Frontal cortex (tissue), 4 donors: Measurements from ENCODE around the gene PLCH2. TPM values are rescaled to one million over a fixed set of nuclear protein-coding genes. Genes with fewer than 3 reads are reported as not detected.

Experiments used
- DNase-seq, 2 donors: peaks; one replicate each; pipeline ENCODE4 v3.0.0; 2012; ENCODE audit warnings: low spot score in 2 of 2
- FAIRE-seq: peaks from 2 replicates; lab custom pipeline; 2012; peaks lifted over from hg19 to GRCh38; lab: Jason Lieb, UNC
- total RNA-seq: library from RNA; depleted of rRNA; stranded (reverse); fragments of >200 nt; gene quantifications from one replicate; pipeline ENCODE4 v1.2.3, GENCODE V29; 2014
- donor health status: control.
- donor health status: control.
- donor health status: control.

Gene PLCH2
- total RNA-seq, 1 donor from 2014 or later, result 9.0 TPM

DNA sequence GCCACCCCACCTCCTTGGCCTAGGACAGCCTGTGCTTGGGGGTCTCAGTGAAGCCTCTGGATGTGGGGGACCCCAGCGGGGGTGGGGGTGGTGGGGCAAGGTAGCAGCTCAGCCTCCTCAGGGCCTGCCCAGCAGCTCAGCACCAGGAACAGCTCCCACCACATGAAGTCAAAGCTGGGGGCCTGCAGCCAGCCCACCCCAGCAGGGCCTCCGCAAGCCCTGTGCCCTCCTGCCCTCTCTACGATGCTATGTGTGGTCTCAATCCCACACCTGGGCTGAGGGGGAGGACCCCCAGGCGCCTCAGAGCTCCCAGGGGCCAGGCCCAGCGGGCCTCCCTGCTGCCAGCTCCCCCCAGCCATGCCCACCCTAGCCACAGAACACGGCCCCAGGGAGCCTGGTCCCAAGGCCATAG lies 31.7 kb downstream of the PLCH2 start:
- FAIRE-seq, result no peak

DNA sequence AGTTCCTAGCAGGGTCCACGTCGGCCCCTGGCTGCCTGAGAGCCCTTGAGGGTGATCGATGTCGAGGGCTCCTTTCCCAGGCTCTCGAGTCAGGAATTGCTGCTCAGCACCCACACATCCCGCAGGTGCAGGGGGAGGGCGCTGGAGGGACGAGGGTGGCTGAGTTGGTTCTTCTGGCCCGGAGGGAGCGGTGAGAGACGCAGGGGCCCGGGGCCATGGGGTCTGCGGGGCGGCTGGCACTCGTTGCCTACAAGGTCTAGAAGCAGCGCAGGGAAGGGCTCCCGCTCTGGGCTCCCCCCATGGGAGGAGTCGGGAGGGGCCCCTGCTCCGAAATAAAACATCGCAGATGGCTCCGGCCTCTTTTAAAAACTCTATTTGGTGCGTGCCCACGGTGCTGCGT lies 32.1 kb downstream of the PLCH2 start:
- no peak for DNase-seq
- no peak for FAIRE-seq

More for the DNA sequence above, 31.7 kb downstream of the PLCH2 start:
- DNase-seq, result no peak

DNA sequence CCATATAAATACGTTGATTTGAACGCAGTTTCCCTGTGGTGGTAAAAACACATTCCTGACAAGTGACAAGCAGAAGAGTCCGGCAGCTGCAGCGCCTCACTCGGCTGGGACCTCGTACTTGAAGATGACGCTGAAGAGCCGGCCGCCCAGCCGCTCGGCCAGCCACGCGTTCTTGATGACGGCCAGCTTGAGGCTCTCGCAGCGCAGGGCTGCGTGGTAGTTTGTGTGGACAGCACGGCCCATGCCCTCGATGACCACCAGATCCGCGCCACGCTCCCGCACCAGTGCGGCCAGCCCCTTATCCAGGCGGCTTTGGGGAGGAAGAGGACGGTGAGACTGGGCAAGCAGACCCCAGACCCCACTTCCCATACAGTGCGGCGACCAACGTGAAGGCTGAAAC lies 32.7 kb downstream of the PLCH2 start:
- FAIRE-seq, result no peak
- no peak for DNase-seq

DNA sequence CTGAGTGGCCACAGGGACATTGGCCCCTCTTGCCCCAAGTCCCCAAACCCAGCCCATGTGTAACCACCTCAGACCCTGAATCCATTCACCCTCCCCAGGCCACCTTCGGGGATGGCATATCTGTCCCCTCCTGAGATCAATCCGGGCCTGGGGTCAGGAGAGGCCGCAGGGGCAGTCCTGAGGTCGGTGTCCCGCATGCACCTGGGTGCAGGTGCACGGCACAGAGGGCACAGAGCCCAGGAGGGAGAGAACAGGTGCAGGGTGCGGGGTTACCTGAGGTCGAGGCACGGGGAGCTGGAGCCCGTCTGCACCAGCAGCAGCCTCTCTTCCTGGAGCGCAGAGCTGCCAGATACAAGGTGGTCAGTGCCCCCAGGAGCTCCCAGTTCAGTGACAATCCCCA lies 33.5 kb downstream of the PLCH2 start:
- FAIRE-seq, result no peak

DNA sequence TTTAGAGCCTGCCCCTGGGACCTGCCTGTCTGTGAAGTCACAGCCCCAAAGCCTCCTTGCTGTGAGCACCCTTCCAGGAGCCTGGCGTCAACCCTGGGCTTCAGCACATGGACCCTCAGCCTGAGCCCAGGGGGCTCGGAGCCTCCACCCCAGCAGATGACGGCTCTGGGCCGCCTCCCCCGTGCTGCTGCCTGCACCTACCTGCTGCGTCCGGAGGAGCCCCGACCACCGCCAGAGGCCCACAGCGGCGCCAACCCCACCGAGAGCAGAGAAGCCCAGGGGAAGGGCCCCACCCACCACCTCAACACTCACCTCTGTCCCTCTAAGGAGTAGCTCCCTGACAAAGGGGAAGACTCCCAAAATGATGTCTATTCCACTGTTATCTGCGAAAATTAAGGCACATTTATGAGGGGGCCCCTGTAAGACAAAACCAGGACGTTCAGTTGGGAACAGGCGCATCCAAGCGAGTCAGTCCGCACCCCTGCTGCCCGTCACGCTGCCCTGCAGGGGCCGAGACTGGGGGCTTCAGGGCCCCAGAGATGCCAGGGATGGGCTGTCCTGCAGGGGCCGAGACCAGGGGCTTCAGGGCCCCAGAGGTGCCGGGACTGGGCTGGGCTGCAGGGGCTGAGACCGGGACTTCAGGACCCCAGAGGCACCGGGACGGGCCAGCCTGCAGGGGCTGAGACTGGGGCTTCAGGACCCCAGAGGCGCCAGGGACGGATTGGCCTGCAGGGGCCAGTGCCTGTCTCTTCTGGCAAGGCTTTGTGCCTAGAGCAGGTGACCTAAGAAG lies 34.5 kb downstream of the PLCH2 start:
- FAIRE-seq (no peak), DNase-seq (no peak)

More for the DNA sequence above, 33.5 kb downstream of the PLCH2 start:
- no peak for DNase-seq

DNA sequence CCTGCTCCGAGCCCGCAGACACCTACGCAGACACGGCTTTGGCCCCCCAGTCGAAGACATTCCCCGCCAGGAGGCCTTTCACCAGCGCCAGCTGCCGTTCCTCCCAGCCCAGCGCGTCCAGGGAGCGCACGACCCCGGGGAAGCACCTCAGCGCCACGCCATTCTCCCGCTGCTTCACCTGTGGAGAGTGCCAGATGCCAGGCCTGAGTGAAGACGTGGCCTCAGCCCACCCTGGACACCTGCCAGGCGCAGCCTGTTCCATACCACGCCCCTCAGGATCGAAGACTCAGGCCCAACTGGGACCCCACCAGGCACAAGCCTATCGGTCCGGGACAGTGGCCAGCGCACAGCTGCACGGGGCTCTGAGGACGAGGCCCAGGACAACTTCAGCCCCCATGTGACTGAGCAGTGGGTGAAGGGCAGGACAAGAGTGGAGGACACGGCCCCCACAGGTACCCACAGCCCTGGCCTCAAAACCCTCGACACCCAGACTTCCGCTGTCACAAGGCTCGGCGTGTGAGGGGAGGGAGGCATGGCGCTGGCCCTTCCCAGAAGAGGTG lies 36.9 kb downstream of the PLCH2 start:
- FAIRE-seq, result no peak
- no peak for DNase-seq

DNA sequence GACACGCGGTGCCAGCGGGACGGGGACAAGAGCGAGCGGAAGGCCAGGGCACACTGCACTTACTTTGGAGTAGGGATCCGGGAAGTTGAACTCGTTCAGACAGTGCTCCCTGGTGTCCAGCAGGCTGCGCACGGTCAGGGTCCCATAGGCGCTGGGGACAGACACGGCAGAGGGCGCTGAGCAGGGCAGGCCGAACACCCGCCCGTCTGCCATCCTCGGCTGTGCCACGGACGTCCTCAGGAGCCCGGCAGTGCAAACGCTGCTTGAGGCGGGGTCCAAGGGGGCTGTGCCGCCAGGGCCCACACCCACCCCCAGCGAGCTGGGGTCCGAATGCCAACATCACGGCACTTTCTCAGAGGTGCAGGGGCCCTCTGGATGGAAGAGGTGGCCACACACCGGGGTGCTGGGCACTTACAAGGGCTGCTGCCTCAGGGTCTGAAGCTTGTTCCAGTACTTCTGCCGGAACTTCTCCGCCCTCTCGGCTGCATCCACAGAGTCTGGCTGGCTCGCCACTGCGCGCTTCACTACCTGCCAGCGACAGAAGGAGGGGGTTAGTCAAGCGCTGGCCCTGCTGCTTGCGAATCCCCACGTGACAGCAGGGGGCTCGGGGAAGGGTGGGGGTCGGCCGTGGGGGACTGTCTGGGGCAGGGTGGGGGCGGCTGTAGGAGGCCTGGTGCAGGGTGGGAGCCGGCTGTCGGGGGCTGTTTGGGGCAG lies 38.0 kb downstream of the PLCH2 start:
- FAIRE-seq (no peak), DNase-seq (no peak)

DNA sequence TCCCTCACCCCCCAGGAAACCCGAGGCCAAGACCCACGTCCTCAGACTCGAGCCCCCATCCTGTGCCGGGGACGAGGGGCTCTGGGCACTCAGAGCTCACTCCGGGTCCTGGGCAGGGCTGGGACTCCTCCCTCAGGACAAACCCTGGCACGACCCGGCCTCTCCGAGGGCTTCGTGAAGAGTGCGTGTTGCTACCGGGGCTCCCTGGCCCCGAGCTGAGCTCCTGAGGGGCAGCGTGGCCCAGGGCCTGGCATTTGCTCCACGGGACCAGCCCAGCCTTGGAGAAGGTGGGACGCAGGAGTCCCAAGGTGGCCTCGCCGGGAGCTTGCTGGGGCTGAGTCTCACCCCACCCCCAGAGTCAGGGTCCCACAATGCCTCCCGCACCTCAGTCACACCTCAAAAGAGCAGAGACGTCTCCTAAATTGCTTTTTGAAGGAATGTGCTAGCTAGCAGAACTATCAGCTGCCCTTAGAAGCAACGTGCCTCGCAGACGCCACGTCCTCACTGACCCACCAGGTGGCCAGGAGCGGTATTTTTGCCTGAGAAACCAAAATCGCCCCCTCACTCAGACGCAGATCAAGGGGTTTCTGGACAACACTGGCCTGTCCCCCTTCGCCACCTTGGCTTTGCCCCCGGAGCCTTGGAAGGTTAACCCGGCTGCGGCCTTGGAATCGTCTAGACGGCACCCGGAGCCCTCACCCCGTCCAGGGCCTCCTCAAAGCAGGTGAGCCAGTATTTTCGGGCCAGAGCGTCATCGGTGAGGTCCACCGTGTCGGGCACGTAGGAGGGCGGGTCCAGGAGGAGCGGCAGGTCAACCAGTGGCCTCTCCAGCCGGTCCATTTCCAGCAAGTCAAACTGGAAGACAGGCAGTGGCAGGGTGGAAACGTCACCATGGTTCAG lies 39.0 kb downstream of the PLCH2 start:
- DNase-seq (no peak), FAIRE-seq (no peak)

DNA sequence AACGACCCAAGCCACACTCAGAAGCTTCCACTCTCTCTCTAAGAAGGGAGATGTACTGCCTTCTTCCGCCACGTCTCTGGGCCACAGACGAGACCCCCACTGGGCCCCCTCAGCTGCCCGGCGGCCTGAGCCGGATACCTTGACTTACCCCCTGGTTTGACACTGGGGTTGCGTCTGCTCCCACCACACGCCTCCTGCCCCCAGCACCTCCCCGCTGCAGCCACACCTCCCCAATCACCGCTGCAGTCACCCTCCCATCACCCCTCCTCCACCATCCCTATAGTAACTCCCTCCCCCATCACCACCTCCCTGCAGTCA lies 39.6 kb downstream of the PLCH2 start:
- no peak for FAIRE-seq
- DNase-seq, result no peak

DNA sequence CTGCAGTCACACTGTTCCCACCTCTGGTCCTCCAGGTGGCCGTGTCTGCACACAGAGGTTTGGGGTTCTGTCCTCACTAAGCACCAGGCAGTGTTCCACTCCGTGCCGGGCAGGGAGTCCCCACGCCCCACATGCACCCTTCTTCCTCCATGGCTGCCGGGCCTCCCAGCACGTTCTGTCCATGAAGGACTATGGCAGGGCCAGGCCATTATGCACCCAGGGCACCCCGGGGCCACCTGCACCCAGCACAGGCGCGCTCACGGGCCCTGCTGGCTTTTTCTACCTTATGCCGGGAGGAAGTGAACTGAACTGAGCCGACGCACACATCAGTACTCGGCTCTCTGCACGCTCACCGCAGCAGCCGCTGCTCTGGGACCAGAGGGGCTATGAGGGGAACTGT lies 40.0 kb downstream of the PLCH2 start:
- no peak for FAIRE-seq
- no peak for DNase-seq

DNA sequence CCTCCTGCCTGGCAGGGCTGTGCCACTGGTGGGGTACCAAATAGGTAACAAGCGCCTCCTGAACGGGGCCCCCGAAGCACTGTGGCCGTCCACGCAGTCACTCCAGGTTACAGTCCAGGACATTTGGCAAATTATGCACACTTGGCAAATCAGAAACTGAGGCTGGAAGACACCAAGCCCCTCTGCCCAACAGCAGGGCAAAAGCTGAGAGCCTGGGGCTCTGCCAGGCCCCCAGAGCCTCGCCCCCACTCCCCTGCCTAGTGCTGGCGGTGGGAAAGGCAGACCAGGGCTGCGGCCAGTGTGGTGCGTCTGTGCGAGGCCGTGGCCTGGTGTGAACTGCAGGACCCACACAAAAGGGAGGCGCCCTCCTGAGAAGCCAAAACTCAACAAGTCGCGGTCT lies 40.9 kb downstream of the PLCH2 start:
- DNase-seq (no peak), FAIRE-seq (no peak)

DNA sequence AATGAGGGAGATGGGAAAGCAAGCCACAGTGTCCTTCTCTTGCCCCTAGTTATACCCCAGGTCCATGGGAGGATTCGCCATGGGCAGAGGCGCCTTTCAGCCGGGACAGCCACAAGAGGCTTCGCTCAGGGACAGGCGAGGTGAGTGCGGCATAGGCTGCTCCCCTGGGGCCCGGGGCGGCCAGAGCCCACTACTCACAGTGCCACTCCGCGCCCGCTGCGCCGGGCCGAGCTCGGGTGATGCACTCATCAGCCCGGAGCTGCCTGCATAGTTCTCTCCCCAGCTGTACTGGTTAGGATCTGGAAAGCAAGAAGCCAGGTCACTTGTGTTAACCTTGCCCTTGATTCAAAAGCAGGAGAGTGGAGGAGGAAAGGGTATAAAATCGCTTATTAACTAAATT lies 41.9 kb downstream of the PLCH2 start:
- DNase-seq (no peak), FAIRE-seq (no peak)

DNA sequence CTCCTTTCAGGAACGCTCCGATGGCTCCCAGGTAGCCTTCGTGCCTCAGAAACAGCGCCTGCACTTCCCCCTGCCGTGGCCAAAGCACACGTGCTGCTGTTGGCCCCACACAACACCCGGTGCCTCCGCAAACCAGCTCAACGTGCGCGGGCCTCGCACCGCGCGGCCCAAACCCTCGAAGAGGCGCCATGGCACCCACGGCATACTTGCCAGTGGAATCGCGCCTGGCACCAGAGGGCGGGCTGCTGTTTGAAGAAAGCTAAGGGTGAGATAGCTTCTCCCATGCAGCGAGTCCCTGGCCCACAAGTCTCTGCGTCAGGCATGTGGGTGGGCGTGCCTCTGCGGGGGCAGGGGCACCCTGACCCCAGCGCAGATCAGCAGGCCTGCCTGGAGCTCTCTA lies 42.4 kb downstream of the PLCH2 start:
- FAIRE-seq (no peak), DNase-seq (no peak)

DNA sequence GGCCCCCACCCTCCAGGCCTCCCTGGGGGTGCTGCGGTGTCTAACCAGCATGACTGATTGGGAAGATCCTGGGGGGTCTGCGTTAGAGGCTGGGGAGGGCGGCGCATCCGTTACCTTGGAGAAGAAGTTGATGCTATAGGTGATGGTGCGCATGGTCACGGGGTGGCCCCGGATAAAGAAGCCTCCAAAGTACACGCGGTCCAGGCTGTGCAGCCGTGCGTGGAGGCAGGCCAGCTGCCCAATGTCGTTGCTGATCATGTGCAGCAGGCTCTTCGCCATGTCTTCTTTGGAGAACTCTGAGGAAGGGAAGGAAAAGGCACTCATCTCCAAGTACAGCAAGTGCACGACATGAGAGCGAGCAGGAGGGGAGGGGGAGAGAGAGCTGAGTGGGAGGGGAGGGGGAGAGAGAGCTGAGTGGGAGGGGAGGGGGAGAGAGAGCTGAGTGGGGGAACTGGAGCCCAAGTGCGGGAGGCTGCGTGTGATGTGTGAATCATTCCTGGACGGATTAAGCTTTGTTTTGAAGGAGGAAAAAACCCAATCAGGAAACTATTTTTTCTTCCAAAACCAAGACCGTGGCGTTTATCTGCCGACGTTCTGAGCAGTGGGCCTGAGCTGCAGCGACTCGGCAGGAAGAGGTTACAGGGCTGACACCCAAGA lies 43.1 kb downstream of the PLCH2 start:
- no peak for DNase-seq
- no peak for FAIRE-seq

DNA sequence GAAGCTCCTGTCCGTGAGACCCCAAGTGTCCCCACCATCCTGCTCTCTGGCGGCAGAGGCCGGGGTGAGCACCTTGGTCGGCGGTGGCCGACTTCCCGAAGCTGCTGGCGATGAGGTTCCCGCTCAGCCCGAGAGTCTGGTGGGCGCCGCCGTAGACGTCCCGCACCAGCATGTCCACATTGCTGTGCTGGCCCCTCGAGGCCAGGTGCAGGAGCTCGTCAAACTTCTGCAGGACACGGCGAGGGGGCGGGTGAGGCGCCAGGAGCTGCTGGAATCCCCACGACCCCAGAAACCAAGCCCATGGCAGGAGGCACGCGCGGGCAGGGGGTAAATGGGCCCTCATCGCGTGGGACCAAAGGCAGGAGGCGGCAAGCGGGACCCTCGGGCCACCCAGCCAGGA lies 43.6 kb downstream of the PLCH2 start:
- FAIRE-seq, result no peak
- no peak for DNase-seq

DNA sequence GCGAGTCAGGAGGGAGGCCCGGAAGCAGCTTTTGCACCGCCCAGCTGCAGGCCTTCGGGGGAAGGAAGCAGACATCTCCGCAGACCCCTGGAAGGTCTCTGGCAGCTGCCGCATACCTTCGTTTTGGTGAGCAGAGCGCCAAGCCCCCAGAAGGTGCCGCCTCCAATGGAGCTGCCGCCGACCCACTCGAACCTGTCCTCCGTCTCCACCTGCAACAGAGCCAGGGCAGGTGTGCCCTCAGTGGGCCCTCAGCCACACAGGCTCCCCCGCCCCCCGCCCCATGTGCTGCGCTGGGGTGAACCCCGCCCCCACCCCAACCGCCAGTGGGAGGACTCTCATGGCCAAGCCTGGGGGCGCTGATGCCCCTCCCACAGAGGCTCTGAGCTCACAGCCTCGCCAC lies 44.1 kb downstream of the PLCH2 start:
- FAIRE-seq (no peak), DNase-seq (no peak)

DNA sequence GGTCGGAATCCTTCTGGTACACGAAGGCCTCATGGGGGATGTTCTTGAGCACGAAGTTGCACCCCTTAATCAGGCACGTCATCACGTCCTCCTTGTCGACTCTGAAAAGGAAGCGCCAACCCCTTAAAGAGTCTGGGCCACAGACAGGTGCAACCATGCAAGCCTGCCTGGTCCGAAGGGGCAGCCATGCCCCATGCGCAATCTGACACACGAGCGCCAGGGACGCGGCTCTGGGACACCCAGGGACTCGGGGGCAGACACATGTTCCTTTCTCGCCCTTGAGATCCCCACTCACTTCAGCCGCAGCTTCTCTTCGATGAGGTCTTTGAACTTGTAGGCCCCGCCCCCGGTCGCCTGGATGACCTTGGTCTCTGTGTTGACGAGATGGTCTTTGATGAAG lies 44.7 kb downstream of the PLCH2 start:
- no peak for DNase-seq
- no peak for FAIRE-seq

DNA sequence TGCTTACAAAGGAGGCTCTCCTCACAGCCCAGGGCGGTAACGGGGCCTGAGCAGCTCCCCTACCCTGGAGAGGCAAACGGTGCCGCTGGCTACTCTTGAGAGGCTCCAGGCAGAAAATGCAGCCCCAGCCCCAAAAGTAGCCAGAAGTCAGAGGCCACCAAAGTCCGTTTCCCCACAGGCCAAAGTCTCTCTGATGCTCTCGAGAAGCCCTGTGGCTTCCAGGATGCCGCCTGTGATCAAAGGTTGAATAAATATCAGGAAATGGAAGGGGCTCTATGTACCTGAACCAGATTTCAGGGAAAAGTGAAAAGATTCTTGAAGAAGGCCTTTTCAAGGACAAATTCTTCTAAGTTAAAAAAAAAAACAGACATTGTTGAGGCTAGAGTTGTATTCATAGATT lies 46.1 kb downstream of the PLCH2 start:
- no peak for DNase-seq
- FAIRE-seq, result no peak

DNA sequence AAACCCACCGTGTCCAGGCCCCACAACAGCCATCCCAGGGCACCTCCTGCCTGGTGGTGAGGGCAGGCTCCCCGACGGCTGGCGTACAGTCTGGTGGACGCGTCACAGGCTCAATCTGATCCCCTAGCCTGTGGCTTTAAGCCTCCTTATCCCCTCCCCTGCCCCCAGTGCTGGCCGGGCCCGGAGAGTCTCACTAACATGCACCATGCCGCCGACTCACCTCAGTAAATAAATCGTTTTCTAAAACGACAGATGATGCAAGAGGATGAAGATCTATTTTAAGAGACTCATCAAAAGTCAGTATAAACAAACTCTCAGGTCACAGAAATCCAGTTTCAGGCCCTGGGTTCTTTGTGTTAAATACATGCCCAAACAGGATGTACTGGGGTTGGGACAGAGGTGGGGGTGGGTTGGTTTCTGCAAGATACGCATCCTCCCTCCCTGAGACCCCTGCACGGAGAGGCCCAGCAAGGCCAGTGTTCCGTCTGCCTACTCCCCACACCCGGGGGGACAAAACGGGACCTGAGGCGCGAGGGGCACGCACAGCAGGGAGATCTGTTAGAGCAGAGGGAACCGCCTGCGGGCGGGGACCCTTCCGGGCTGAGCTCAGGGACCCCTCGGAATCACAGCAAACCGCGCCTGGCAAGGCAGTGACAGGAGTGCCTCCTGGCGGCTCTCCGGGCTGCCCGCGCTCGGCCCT lies 47.3 kb downstream of the PLCH2 start:
- FAIRE-seq, result no peak

More for the DNA sequence above, 47.3 kb downstream of the PLCH2 start:
- DNase-seq, result no peak
